ENCODE results near the gene NFATC1. TPM values are rescaled to one million over a fixed set of nuclear protein-coding genes. Genes with fewer than 3 reads are reported as not detected.
"Not testable (repeated sequence)": the region's sequence is repeated elsewhere in the genome, so short reads cannot be mapped to it uniquely, and the experiment has no call there.

Gene NFATC1
- total RNA-seq, 1 donor from 2014 or later = 35.4 TPM

DNA sequence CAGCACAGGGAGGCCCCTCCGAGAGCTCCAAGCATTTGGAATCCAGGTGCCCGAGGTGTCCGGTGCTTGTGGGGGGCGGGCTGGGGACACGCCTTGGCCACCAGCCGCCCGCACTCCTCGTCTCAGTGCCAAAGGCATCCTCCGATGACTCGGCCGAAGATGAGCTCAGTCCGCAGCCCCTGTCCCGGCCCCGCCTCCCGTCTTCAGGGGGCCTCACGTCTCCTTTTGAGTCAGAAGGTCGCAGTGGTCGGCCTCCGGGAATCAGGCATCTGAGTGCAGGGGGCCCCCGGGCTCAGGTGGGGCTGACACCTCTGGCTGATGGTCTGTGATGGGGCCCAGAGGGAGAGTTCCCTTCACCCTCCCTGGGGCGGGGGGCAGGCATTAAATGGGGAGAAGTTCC is 74.8 kb downstream of the NFATC1 start:
- DNase-seq (ENCODE audit: low spot score) = no peak

DNA sequence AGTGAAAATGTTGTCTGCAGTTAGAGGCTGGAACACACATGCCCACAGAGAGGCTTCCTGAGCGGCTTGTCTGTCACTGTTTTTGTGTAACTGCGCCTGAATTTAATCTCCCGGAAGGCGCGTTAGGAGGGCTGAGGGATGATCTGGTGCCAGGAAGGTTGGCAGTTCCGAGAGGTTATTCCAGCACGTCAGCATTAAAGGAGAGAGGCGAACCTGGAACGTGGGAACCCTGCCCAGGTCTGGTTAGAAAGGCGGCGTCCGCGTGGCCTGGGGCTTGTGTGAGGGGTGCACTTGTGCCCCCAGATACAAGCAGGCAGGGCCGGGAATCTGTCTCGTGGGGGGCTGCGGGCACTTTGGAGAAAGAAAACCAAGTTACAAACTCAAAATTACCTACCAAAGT is 75.3 kb downstream of the NFATC1 start:
- DNase-seq (ENCODE audit: low spot score) = no peak

DNA sequence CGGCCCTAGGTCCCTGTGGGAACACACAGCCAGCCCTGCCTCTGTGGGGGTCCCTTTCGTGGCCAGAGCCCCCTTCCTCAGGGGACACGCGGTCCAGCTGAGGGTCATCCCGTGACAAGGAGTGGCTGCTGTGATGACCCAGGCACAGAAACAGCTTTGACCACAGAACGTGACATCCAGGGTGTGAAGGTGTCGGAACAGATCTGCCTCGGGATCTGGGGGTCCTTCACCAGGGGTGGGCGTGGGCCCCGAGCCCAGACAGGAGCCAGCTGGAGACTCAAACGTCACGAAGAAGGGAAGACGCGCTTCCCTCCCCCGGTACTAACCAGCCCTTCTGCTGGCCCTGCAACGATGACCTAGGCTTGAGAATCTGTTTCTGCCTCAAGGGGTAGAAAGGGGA is 75.9 kb downstream of the NFATC1 start:
- no peak for DNase-seq (ENCODE audit: low spot score)

- DNase-seq (ENCODE audit: low spot score) = no peak
Observed at GRCh38 chr18:79472176-79472575, 76.4 kb downstream of the NFATC1 start.

- DNase-seq (ENCODE audit: low spot score) = no peak
Observed at GRCh38 chr18:79472946-79473345, 77.2 kb downstream of the NFATC1 start.

DNA sequence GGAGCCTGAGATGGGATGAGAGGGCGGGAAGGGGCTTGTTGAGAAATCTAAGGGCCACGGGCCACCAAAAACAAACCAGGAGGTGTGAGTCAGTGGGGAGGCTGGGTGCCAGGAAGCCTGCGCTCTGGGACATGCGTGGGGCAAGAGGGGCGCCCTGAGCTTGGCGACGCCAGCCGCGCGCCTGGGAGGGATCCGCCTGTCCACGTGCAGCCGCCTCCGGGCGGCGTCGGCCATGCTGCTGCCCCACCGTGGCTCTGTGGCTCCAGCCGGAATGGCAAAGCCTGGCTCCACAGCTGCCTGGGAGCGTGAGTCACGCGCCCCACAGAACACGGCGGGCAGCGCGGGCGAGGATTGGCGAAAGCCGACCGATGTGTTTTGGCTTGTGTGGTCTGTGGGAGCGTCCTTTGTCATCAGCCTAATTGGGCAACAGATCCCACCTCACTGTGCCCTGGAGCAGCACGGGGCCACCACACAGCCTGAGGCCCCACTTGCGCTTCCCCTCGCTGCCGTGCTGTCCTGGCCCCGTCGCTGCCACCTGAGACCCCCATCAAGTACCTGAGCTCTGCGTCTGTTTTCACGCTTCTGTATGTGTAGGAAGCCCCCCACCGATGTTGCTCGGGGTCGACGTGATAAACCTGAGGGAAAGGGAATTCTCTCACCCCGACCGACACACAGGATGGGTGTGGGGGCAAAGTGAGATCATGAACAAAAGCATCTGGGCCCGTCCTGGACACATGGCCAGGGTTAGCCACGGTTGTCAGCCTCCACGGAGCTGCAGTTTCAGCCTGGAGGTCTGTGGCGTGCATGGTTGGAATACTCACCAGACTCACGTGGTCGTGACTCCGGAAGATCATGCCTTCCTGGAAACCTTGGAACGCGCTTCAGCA is 80.5 kb downstream of the NFATC1 start:
- no peak for DNase-seq (ENCODE audit: low spot score)

- DNase-seq (ENCODE audit: low spot score) = no peak
Observed at GRCh38 chr18:79476918-79477571, 81.3 kb downstream of the NFATC1 start.

GRCh38 chr18:79477711-79478483 is 82.2 kb downstream of the NFATC1 start:
- DNase-seq (ENCODE audit: low spot score) = no peak

GRCh38 chr18:79478484-79479115 is 82.9 kb downstream of the NFATC1 start:
- DNase-seq (ENCODE audit: low spot score) = no peak

DNA sequence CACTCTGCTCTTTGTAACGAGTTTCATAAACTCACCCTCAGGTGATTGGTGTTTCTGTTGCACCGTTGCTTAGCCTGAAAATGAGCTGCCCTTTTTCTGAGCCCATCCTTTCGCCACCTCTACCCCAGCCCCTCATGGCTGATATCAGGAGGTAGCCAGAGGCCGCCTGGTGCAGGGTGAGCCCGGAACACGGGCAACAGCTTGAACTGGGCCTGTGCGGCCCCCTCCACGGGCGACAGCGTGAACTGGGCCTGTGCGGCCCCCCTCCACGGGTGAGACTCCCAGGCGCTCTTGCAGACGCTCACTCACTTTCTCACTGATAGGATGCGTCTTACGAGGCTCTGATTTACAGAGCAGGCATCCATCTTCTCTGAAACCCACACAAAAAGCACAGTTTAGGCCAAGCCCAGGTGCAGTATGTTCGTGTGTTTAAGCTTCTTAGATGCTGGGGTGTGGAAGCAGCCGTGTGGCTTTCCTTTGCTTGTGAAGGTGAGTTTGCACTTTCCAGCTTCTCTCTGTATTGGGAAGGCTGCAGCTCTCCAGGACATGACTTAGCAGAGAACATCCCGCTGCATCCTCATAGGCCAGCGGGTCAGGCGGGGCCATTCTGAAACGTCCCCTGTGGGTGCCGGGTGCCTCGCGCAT is 83.5 kb downstream of the NFATC1 start:
- DNase-seq (ENCODE audit: low spot score) = no peak

GRCh38 chr18:79479761-79480161 is 84.0 kb downstream of the NFATC1 start:
- no peak for DNase-seq (ENCODE audit: low spot score)

DNA sequence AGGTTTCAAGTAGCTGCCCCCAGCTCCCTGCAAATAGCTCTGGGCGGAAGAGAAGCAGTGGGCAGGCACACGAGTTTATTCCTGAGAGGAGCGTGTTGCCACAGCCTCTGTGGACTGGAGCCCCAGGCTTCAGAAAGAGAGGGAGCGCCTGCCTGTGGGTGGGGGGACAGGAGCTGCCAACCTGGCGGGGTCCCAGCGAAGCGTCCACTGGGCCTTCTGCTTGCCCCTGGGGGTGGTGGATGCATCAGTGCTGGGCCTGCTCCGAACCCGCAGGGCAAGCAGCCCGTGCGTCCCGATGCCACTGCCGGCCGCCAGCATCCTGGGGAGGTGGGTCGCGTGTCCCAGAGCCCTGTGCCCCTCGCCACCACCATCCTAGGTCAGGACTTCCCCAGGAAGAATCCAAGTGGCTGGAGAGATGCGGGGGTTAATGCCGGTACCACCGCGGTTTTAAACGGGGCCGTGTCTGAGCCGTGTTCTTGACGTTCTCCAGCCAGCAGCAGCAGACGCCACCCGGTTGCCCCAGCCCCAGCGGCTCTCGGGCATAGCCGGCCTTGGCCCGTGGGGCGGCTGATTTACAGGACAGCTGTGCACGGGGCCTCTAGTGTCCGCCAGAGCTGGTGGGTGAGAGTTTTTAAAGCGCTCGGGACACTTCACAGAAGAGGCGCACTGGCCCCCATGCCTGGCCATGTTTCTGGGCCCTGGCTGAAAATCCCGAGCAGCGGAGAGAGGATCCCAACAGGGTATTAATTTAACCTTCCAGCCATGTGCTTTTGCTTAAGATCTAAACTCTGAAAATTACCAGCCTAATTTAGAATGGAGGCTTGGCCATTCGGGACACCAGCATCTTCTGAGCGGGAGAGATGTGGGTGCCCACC is 84.7 kb downstream of the NFATC1 start:
- no peak for DNase-seq (ENCODE audit: low spot score)

DNA sequence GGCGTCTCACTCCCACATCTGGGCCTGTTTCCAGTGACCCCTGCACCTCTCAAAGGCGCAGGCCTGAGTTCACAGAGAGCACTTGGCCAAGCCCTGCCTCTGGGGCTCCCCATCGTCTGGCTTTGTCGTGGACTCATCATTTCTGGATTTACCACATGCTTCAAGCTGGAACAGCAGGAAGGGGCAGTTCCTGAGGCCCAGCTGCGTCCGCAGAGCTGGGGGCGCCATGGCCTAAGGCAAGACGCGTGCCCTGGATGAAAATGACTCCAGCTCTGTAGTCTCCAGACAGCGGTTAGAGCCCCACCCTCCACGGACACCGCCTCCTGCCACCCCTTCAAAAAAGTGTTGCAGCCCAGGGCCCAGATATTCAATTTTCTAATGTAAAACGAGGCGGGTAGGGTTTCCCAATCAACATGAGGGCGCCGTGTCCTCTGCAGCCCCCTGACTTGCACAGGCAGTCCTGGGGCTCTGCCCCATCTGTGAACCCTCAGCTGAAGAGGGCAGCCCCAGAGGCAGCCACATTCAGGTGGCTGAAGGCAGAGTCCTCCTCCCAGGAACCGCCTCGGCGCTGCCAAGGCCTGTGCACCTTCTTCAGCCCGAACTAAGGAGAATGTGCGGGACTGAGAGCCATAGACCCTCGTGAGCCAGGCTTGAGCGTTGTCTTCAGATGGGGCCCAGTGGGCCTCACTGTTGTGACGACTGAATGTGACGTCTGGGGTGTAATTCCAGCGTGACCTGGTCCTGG is 85.5 kb downstream of the NFATC1 start:
- no peak for DNase-seq (ENCODE audit: low spot score)

DNA sequence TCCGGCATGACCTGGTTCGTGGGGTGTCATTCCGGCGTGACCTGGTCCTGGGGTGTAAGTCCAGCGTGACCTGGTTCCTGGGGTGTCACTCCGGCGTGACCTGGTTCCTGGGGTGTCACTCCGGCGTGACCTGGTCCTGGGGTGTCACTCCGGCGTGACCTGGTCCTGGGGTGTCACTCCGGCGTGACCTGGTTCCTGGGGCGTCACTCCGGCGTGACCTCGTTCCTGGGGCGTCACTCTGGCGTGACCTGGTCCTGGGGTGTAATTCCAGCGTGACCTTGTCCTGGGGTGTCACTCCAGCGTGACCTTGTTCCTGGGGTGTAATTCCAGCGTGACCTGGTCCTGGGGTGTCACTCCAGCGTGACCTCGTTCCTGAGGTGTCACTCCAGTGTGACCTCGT is 87.7 kb downstream of the NFATC1 start:
- DNase-seq (ENCODE audit: low spot score) = not testable (repeated sequence)

DNA sequence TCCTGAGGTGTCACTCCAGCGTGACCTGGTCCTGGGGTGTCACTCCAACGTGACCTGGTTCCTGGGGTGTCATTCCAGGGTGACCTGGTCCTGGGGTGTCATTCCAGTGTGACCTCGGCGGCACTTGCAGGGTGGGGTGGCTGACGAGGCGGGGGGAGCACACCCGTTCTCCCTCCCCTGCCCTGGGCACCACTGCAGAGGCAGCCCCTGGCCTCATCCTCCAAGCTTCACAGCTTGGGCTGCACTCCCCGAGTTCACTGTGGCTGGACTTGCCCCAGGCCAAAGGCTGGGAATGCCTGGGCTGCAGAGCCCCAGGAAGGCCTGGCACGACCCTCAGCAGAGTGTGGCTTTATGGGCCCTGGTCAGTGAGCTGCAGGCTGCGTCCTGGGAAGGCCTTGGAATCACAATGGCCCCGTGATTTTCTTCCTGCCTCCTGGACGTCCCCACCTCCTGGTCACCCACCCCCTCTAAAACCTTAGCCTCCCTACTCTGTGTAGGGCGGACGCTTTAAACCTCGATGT is 88.3 kb downstream of the NFATC1 start:
- no peak for DNase-seq (ENCODE audit: low spot score)

GRCh38 chr18:79484661-79485621 is 89.2 kb downstream of the NFATC1 start:
- DNase-seq (ENCODE audit: low spot score) = no peak

- no peak for DNase-seq (ENCODE audit: low spot score)
Observed at GRCh38 chr18:79485788-79486355, 90.1 kb downstream of the NFATC1 start.

All from mesenteric fat pad (tissue), 1 donor.